Kasumi-1 (cell line): Measurements from ENCODE around the gene POLR2L.

Source experiments
- DNase-seq, 2 experiments: peaks; one replicate each; lab custom pipeline; 2025; lab: John Stamatoyannopoulos, UW

POLR2L gene

DNA sequence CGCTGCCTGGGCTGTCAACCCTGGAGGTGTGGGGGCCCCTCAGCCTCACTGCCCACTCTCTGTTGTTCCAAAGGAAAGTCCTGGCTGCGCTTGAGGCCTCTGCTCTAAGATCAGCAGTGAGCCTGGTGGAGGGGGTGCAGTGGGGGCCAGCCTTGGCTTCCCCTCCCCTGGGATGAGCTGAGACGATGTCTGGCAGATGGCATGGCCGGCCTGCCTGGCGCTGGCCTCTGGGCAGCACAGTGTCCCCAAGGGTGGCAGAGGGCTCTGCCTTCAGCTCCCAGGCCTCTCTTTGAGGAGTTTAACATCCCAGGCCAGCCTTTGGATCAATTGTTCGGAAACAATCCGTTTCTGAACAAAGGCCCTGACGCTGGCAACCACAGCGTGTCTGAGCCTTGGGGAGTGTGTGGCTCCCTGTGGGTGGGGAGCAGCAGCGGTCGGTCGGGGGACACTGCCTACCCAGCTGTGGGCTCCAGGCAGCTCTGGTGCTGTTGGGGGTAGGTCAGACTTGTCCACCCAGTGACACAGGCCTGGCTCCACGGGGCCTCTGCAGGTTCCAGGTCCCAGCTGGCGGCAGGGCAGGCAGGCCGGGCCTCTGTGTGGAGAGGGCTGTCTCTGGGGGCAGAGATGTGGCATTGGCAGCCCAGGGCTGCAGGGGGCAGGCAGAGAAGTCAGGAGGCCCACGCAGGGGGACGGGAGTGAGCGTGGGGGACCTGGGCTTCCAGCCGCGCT is 12.4 kb upstream of the POLR2L start:
- no peak for DNase-seq

DNA sequence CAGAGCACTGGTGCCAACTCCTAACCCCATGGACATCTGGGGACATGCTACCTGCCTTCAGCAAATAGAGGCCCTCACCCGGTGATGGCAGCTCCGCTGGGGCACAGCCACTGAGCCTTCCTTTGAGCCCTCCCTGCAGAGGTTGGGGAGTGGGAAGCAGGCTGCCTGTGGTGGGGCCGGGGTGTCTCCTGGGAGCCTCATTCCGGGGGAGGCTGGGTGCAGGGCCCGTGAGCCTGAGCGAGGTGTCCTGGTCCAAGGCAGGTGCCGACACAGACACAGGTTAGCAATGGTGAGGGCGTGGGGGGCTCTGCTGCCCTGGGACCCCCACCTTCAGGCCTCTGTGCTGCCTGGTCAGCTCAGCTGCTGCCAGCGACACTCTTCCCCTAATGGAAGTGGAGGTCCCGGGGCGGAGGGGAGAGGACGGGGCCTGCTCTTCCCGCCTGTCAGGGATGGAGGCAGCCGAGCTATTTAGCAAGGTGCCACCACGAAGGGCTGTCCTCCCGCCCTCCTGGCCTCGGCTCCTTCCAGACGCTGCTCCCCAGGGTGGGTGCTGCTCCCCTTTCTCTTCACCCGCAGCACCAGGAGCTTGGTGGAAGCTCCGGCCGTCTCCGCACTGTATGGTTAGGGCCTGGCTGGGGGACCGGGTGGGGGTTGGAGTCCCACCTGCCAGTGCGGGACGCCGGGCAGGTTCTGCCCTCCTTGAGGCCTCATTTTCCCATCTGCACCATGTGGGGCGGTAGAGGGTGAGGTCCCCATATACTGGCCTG is 11.5 kb upstream of the POLR2L start:
- DNase-seq = no peak

DNA sequence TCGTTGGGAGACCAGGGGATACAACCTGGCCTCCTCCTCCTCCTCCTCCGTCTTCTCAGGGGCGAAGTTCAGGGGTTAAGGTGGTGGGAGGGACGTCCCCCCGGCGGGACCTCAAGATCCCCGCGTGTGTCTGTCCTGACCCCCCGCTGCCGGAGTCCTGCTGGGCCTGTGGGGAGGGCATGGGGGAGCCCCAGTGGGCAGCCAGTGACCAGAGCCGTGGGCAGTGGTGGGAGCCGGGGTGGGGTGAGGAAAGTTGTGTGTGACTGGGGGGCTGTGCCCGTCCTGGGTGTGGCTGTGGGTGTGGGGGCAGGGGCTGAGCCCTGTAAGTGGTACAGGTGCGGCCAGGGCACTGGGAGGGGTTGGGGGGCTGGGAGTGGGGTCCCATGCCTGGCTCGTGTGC is 10.4 kb upstream of the POLR2L start:
- DNase-seq = no peak

GRCh38 chr11:850775-851763 is 8.7 kb upstream of the POLR2L start:
- peak in 1 of 2 experiments; percentile 19 for DNase-seq

DNA sequence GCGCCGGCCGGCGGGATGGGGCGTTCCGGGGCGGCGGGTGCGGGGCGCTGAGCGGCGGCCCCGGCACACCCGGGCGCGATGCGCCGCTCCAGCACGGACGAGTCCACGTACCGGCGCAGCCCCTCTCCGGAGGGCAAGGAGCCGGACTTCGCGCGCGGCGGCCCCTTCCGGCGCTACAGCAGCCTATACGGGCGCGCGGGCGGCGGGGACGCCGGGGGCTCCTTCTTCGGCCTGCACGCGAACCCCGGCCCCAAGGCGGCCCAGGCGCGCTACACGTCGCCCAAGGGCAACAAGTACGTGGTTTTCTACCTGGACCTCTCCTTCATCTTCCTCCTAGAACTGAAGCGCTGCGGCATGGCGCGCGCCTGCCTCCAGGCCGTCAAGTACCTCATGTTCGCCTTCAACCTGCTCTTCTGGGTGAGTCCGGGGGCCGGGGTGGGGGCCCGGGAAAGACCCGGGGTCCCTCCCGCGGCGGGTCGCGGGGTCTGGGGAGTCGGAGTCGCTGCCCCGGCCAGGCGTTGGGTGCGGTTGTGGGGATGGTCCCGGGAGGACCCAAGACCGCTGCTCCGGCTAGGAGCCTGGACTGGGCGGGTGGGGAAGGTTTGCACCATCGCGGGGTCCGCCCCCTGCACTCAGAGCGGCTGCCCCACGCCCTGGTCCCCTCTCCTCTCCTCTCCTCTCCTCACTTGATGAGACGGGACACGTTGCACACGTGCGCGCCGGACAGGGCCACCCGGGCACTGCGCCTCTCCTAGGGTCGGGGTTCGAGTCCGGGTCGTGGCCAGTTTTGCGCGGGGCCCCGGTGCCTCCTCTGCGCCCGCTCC is 7.8 kb upstream of the POLR2L start:
- no peak for DNase-seq

DNA sequence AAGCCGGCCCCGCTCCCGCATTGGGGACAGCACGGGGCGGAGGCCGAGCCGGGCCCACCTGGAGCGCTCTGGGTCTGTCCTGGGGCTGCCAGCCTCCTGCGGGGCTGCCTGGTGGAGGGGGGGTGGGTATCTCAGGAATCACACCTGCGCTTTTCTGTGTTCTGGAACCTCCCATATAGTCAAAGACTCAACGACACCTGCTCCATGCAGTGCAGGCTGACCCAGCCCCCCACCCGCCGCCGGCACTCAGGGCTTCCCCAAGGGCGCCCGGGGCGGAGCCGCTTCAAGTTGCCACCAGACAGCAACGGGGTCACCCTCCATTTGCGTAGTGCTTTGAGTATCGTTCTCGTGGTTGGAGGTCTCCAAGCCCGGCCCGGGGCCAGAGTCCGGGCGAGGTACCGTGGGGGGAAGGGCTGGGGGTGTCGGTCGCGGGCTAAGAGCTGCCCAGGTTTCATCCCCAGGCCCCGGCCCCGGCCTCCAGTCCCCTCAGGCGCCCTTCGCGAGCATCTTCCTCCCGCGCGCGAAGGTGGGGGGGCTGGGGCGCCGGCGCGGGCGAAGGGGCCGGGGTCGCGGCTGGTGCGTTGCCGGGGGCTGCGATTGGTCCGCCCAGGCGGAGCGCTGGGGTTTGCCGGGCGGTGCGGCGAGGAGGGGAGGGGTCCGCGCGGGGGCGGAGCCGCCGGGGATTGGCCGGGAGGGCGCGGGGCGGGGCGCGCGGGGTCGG is 6.9 kb upstream of the POLR2L start:
- DNase-seq = no peak

- peak; percentile 42 to 66 for DNase-seq
Observed at GRCh38 chr11:848380-848931, 6.1 kb upstream of the POLR2L start.

GRCh38 chr11:847876-848275 is 5.5 kb upstream of the POLR2L start:
- DNase-seq = no peak

DNA sequence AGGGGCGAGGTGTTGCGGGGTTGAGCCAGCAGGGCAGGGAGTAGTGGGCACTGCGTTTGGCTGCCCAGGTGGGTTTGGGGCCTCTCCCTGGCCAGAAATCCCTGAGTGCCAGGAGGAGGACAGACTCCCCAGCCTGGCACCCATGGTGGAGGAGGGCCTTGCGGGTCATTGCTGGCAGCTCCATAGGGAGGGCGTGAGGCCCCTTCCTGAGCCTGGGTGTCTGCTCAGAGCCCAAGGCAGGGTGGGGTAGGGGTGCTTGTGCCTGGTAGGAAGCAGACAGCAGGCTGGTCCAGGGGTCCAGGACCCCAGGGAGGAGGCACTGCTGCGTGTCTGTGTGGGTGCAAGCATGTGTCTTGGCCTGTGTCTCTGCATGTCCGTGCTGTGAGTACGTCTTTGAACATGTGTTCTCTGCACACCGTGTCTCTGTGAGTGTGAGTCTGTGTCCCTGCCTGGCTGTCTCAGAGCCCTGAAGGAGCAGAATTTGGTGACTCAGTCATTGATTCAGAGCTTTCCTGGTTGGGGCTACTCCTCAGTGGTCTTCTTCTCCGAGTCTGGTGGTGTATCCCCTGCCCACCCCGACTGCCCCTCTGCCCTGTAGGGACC is 4.3 kb upstream of the POLR2L start:
- DNase-seq = no peak

DNA sequence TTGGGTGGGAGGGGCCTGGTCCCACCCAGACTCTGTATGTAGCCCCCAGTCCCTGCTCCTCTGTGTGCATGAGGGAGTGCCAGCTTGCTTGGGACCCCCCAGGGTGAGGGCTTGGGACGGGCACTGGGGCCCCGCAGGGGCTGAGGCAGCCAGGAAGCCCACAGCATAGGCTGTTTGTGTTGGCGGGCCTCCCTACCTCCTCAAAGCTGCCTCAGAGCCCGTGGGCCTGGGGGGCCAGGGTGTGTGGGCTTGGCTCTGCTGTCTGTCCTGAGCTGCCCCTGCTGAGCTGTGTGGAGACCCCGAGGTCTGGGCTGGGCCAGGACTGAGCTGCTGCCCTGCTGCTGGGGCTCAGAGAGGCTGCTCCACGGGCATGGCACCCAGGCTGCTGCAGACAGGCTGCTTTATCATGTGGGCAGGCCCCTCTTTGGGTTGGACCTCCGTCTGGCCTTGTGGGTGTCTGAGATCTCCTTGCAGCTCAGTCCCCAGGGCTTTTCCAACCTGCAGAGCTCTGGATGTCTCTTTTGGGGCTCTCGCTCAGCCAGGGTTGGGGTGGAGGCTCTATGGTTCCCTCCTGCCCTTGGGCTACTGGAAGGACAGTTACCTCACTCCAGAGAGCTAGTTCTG is 3.7 kb upstream of the POLR2L start:
- no peak for DNase-seq

DNA sequence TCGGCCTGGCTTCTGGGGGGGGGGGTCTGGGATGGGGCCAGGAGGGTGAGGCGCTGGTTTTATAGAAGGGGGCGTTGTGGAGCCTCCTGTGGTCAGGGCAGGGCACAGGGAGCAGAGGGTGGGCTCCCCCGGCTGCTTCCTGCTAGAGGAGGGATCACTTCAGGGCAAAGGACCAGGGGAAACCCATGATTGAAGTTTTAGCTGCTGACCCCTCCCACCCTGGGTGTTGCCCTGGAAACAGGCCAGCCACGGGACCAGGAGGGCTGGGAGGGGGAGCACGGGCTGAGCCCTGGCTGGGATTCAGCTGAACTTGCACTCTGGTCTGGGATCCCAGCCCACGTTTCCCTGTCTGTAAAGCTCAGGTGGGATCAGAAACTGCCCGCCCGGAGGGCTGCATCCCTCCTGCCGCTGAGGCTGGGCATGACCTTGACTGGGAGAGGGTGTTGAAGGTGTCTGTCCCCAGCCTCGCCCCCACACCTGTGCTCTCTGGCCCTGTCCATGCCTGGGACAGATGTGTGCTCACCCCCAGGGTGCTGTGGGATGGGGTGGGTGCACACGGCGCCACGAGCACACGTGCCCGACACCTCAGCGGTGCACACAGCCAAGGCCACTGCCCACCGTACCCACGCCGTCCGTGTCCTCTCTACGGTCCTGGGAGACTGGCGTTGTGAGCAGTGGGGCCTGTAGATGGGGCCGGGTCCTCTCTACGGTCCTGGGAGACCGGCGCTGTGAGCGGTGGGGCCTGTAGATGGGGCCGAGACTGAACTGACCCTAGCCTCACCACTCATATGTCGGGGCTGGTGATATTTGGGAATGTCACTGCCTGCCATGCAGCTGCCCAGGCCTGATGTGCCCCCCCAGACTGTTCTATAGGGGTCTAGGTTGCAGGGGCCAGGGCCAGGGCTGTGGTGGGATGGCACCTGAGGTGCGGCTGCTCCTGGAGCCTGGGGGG is 2.6 kb upstream of the POLR2L start:
- DNase-seq = peak; percentile 21 to 52

DNA sequence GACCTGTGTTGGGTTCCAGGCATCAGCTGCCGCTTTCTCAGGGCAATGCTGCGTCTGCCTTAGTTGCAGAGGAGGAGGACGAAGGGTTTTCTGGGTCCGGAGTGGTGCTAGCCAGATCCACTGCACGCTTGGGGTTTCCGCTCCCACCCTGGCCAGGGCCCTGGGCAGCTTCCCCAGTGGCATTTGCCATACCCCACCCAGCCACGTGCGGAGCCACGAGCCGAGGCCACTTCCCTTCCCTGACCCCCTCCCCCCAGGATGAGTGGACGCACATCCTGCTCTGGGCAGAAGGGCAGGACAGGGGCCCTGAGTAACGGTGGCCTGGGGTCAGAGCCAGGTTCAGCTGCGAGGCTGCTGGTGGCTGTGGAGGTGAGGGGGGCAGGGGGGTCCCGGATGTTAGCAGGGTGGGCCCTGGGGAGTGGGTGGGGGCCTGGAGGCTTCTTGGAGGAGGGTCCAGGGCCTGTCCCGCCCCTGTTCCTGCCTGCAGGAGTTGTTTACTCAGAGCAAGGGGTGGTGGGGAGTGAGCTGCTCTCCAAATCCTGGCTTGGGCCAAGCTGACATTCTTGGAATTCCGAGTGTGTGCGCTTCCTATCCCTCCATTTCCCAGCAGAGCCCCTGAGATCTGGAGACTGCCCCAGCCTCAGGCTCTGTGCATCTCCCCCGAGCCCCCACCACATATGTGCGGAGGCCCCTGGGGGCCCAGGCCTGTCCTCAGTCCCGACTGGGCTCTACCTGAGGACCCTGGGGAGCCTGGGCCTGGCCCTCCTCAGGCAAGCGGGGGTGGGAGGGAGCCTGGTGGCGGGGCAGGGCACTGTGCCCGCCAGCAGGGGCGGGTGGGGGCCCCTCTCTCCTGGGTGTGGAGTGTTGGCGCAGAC is 1.7 kb upstream of the POLR2L start:
- DNase-seq = no peak

- no peak for DNase-seq
Observed at GRCh38 chr11:843086-843734, 881 bp upstream of the POLR2L start.

DNA sequence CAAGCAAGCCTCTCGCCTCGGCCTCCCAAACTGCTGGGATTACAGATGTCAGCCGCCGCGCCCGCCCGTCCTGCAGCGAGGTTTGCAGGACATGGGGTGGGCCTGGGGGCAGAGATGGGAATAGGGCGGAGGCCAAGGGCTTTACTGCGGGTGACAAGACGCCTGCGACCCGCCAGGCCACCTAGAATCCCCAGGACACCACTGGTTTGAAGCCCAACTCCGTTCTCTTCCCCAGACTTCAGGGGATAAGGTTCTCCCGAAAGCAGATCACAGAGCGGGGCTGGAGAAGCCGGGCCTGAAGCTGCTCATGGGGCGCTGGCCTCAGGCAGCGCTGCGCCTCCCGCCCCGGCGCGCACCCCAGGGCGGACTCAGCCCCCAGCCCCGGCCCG is 354 bp downstream of the POLR2L start:
- DNase-seq = peak; percentile 27 to 35

GRCh38 chr11:839875-840617 is 2.3 kb downstream of the POLR2L start:
- DNase-seq = no peak

DNA sequence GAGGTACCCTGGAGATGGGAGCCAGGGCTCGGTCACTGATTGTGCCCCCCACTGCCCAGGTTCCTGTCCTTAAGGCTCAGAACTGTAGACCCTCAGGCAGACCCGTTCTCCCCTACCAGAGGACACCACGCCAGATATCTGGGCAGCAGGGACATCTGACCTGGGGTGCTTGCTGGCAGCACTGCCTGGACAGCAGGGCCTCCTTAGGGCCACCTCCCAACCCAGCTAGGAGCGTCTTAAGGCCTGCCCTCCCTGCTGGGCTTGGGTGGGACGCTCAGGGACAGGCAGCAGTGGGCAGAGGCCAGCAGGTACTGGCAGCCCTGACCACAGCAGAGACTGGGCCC is 3.1 kb downstream of the POLR2L start:
- no peak for DNase-seq
